Adrenal gland (tissue), 12 donors: ENCODE results near the gene EPB41L2. TPM values are rescaled to one million over a fixed set of nuclear protein-coding genes. Genes with fewer than 3 reads are reported as not detected.

Experiments
- DNase-seq, 7 donors: peaks; one replicate each; pipeline ENCODE4 v3.0.0-alpha.2; 2019 to 2020
- H3K27ac ChIP-seq, 5 donors: fragments of 200-600 bp; sonication (generic) in 4 of 5; 1 replicate in 3 of 5; 2 replicates in 2 of 5; pipeline versions ENCODE4 v1.5.1 to v1.8.0; 2016 to 2020; ENCODE audit warnings: mild to moderate bottlenecking in 1 of 5
- H3K27me3 ChIP-seq: fragments of 200-600 bp; 2 replicates; pipeline ENCODE4 v1.8.0; 2021
- H3K36me3 ChIP-seq, 2 donors: fragments of 200-600 bp; replicated peaks in 1 of 2; 1 replicate in 1 of 2; 2 replicates in 1 of 2; pipeline versions ENCODE4 v1.5.1 to v1.8.0; 2018 to 2022
- H3K4me1 ChIP-seq, 2 donors: fragments of 200-600 bp; replicated peaks in 1 of 2; 1 replicate in 1 of 2; 2 replicates in 1 of 2; pipeline versions ENCODE4 v1.5.1 to v1.8.0; 2018 to 2021
- H3K4me3 ChIP-seq, 4 donors: fragments of 200-600 bp; sonication (generic) in 3 of 4; one replicate each; pipeline ENCODE4 v1.5.1; 2016 to 2018
- H3K9me3 ChIP-seq, 3 donors: fragments of 200-600 bp; sonication (generic) in 1 of 3; replicated peaks in 1 of 3; 1 replicate in 2 of 3; 2 replicates in 1 of 3; pipeline versions ENCODE4 v1.5.1 to v1.8.0; 2016 to 2021
- POLR2A ChIP-seq, 2 donors: fragments of 450-650 bp; IDR thresholded peaks; one replicate each; pipeline ENCODE4 v1.6.1; 2017; ENCODE audit warnings: antibody characterized with exemption in 2 of 2, mild to moderate bottlenecking in 2 of 2, moderate library complexity in 1 of 2
- WGBS, 4 donors: extraction: QIAGEN DNeasy Blood & Tissue Kit in 2 of 4; methylation state at CpG; one replicate each; pipeline versions ENCODE4 v1.1.5 to v1.1.7; 2013 to 2017; 5-methylcytosine and 5-hydroxymethylcytosine counted together
- intact Hi-C, 2 donors: fragments of 100-400 bp; cut with DNase I; formaldehyde crosslinking; loops; one replicate each; pipeline versions ENCODE4 v1.14.1 to v1.15.0; 2022 to 2023
- polyA plus RNA-seq, 3 donors: library from polyadenylated mRNA; stranded (reverse); fragments of 200-250 nt in 2 of 3; fragments of 350-450 nt in 1 of 3; fragmentation: Illumina TruSeq in 1 of 3; extraction: RNeasy Lipid Tissue Mini Kit (QIAGEN cat#74804) in 1 of 3; gene quantifications; one replicate each; pipeline ENCODE4 v1.2.3, GENCODE V29; 2013 to 2014
- total RNA-seq, 9 donors: library from RNA; depleted of rRNA in 4 of 9; stranded (reverse); fragments of >200 nt in 4 of 9; fragments of 120-200 nt in 1 of 9; fragmentation: NEBNext Ultra II Directional in 1 of 9; extraction: Animal tissue kit (Norgen Biotek cat#: 25700) in 1 of 9; gene quantifications; one replicate each; pipeline versions ENCODE4 v1.1.0 to v1.2.4, GENCODE V29; 2013 to 2023
- TF ChIP-seq, protein P1 (sequence below), 6 experiments: fragments of 450-650 bp in 4 of 6; fragments of 200-600 bp in 2 of 6; sonication (generic) in 1 of 6; IDR thresholded peaks; 1 replicate in 5 of 6; 2 replicates in 1 of 6; pipeline versions ENCODE4 v1.5.1 to v1.8.0; 2016 to 2021; ENCODE audit warnings: antibody characterized with exemption in 6 of 6, mild to moderate bottlenecking in 2 of 6, moderate library complexity in 1 of 6
- donor health status: healthy with polysubstance abuse.
- donor health status: Bipolar disorder and iron deficiency.
- donor health status: DM: yes; HTN: yes; CAD: no.
- donor health status: DM: no; HTN: no; CAD: no.
- donor health status: DM: no; HTN: no; CAD: no.
- donor health status: DM: yes; HTN: yes; CAD: no.

Gene EPB41L2
- total and polyA plus RNA-seq, 12 donors: 30.6 to 101 (median 82.4) TPM

GRCh38 chr6:130965656-130966055, 97.4 kb downstream of the EPB41L2 start:
- no peak overlapping the region for H3K27ac ChIP-seq
- no peaks in the 10 kb centered on the region for H3K9me3 ChIP-seq
- intact Hi-C loops: no loop called here
- H3K4me1 ChIP-seq: peaks cover 0 to 53% of the 10 kb centered on the region in 2 donors
- DNase-seq: no peak
- H3K4me3 ChIP-seq: no peak overlapping the region
- H3K36me3 ChIP-seq: no peaks in the 10 kb centered on the region
- TF ChIP-seq, protein P1, sequence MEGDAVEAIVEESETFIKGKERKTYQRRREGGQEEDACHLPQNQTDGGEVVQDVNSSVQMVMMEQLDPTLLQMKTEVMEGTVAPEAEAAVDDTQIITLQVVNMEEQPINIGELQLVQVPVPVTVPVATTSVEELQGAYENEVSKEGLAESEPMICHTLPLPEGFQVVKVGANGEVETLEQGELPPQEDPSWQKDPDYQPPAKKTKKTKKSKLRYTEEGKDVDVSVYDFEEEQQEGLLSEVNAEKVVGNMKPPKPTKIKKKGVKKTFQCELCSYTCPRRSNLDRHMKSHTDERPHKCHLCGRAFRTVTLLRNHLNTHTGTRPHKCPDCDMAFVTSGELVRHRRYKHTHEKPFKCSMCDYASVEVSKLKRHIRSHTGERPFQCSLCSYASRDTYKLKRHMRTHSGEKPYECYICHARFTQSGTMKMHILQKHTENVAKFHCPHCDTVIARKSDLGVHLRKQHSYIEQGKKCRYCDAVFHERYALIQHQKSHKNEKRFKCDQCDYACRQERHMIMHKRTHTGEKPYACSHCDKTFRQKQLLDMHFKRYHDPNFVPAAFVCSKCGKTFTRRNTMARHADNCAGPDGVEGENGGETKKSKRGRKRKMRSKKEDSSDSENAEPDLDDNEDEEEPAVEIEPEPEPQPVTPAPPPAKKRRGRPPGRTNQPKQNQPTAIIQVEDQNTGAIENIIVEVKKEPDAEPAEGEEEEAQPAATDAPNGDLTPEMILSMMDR (IDR thresholded peaks at IDR 0.05): no peak
- TF ChIP-seq POLR2A (IDR thresholded peaks at IDR 0.05): no peak
- no peaks in the 10 kb centered on the region for H3K27me3 ChIP-seq

DNA sequence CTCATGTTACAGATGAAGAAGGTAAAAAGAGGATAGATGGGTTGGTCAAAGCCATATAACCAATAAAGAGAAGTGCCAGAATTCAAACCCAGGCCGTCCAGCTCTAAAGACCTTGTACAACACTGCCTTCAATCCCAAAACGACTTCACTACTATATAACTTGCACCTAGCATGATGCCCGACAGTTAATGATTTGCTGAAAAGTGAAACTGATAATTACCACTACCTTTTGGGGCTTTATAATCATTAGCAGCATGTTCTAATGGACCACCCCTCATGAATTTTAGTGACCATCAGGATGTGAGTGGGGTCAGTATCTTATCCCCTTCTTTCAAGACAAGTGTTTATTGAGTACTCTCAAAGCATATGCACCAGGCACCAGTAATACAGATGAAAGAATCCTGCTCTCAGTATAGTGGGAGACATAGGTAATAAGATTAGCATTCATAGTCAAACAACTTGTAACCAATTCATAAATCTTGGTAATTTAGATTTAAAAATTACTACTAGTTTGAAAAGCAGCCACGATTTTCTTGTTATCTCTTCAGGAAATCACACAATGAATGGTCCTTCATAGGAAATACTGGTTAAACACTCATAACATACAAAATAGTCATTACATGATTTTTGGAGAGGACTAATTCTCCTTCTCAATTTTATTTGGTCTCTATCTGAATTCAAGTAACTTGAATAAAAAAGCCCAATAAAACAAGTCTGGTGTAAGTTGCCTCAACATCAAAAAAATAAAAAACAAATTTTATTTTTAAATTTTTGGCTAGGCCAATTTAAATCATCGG, 98.0 kb downstream of the EPB41L2 start:
- intact Hi-C loops: no loop called here
- no peak for DNase-seq
- Histone ChIP-seq H3K27ac (no peak overlapping the region), H3K4me3 (no peak overlapping the region), H3K4me1 (peaks cover 0 to 48% of the 10 kb centered on the region in 2 donors), H3K9me3 (no peaks in the 10 kb centered on the region), H3K36me3 (no peaks in the 10 kb centered on the region), H3K27me3 (no peaks in the 10 kb centered on the region)
- TF ChIP-seq, protein P1 (IDR thresholded peaks at IDR 0.05): no peak
- TF ChIP-seq POLR2A (IDR thresholded peaks at IDR 0.05): no peak
- 65 to 77% (median 75%) methylated on average over 5 of the region's 5 CpGs for WGBS, 4 donors

- intact Hi-C loops: no loop called here
- no peak overlapping the region for H3K27ac ChIP-seq
- peaks cover 0 to 48% of the 10 kb centered on the region in 2 donors for H3K4me1 ChIP-seq
- no peak for DNase-seq
- H3K27me3 ChIP-seq: no peaks in the 10 kb centered on the region
- no peaks in the 10 kb centered on the region for H3K9me3 ChIP-seq
- H3K36me3 ChIP-seq: no peaks in the 10 kb centered on the region
- TF ChIP-seq, protein P1 (IDR thresholded peaks at IDR 0.05): no peak
- TF ChIP-seq POLR2A (IDR thresholded peaks at IDR 0.05): no peak
- no peak overlapping the region for H3K4me3 ChIP-seq
- WGBS, 4 donors: 87 to 92% (median 90%) methylated on average over 2 of the region's 2 CpGs
Observed at GRCh38 chr6:130964289-130964688, 98.8 kb downstream of the EPB41L2 start.

- H3K4me1 ChIP-seq: peaks cover 0 to 45% of the 10 kb centered on the region in 2 donors
- H3K4me3 ChIP-seq: no peak overlapping the region
- H3K36me3 ChIP-seq: no peaks in the 10 kb centered on the region
- H3K27me3 ChIP-seq: no peaks in the 10 kb centered on the region
- H3K9me3 ChIP-seq: no peaks in the 10 kb centered on the region
- TF ChIP-seq, protein P1 (IDR thresholded peaks at IDR 0.05): no peak
- no peak for TF ChIP-seq POLR2A (IDR thresholded peaks at IDR 0.05)
- H3K27ac ChIP-seq: no peak overlapping the region
- WGBS, 4 donors: 49 to 50% (median 49%) methylated on average over 2 of the region's 2 CpGs
- peak in 2 of 7 donors; percentile 24 to 33 for DNase-seq
- intact Hi-C loops: no loop called here
Observed at GRCh38 chr6:130962966-130963365, 100.1 kb downstream of the EPB41L2 start.
